Measurements from ENCODE around the gene DPYSL3. TPM values are rescaled to one million over a fixed set of nuclear protein-coding genes. Genes with fewer than 3 reads are reported as not detected.
"Not testable (repeated sequence)": the region's sequence is repeated elsewhere in the genome, so short reads cannot be mapped to it uniquely, and the experiment has no call there.

DPYSL3 gene
- total and polyA plus RNA-seq, 2 donors (not counting 3 experiments of a cell fraction or from before 2014, with no cell fraction given), result 80.3 to 146 TPM

DNA sequence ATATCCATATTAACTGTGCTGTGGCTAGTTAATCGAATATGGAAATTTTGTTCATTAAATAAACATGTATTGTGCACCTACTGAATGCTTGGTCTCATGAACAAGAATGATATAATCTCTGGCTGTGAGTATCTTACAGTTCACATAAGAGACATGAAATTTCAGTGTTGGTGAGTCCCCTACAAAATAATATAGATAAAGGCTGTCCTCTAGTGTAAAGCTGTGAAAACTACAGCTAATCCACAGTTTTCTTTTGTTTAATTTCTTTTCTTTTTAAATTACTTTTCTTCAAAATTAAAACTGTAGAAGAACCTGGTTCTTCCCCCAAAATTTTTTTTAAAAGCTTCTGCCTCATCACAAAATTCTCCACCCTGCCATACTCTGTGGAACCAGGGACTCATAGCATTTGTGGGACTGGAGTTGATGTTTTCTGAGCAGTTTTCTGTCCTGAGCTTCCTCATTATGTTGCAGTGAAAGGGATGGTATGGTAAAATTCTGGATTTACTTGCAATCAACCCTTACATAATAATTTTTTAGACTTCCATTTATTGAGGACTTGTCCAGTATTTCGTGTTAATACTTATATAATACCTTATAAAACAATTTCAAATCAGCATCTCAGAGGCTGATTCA, 140.0 kb downstream of the DPYSL3 start:
- H3K36me3 ChIP-seq (ENCODE audit: control insufficient read depth in 2 of 2, extremely low read depth in 1 of 2, insufficient read depth in 2 of 2, low read length in 2 of 2), result no peaks in the 10 kb centered on the region
- TF ChIP-seq FOS (IDR thresholded peaks at IDR 0.05; ENCODE audit: borderline replicate concordance, insufficient read depth, low read length) (no peak), GATA2 (IDR thresholded peaks at IDR 0.05; ENCODE audit: insufficient read depth, insufficient read length, low read depth, low read length) (no peak), CTCF (IDR thresholded peaks at IDR 0.05; ENCODE audit: extremely low read depth in 1 of 2, insufficient read depth in 1 of 2, low read depth in 1 of 2, low read length in 2 of 2) (peak; percentile 41 to 42)
- FAIRE-seq (peak; percentile 52), DNase-seq (ENCODE audit: low read depth, low spot score) (peak; percentile 47)
- H3K27me3 ChIP-seq (ENCODE audit: control insufficient read depth in 2 of 2, insufficient read depth in 2 of 2, low read length in 2 of 2), result peaks cover 2 to 11% of the 10 kb centered on the region in 2 experiments
- no peak overlapping the region for H3K27ac ChIP-seq (ENCODE audit: insufficient read depth, low read depth, low read length)
- H4K20me1 ChIP-seq (replicated peaks; ENCODE audit: control insufficient read depth, extremely low read depth, insufficient read depth, low read length), result no peaks in the 10 kb centered on the region
- H3K9me1 ChIP-seq (replicated peaks; ENCODE audit: control insufficient read depth, extremely low read depth, insufficient read depth, low read length), result no peaks in the 10 kb centered on the region
- no peaks in the 10 kb centered on the region for H3K79me2 ChIP-seq (ENCODE audit: control insufficient read depth, insufficient read depth, low read length)
- ChIA-PET POLR2A (interaction anchor here (1.1 kb wide), 1 partner anchor 22 kb away, joined by 3 read pairs; no protein-coding TSS in a partner anchor), CTCF (interaction anchor here (0.6 to 8.8 kb wide), 69 partner anchors 9 to 838 kb away, joined by 3 to 234 read pairs (median 4); partner anchors contain the start of gene STK32A)
- peak overlapping the region; percentile 5 for H3K4me2 ChIP-seq (ENCODE audit: insufficient read depth, low read length)
- H3K4me3 ChIP-seq (replicated peaks in 1 of 3; ENCODE audit: insufficient read depth in 1 of 3, low read depth in 1 of 3, low read length in 3 of 3), result no peak overlapping the region
- intact Hi-C loops (cut with micrococcal nuclease), result loop anchor here (1.0 to 10.0 kb wide), 8 partner anchors 59 to 828 kb away; no protein-coding TSS in a partner anchor
- H3K9ac ChIP-seq (replicated peaks; ENCODE audit: extremely low read depth, insufficient read depth, low read length), result no peak overlapping the region
- no peaks in the 10 kb centered on the region for H3K9me3 ChIP-seq (replicated peaks; ENCODE audit: control insufficient read depth, insufficient read depth, low read length)
- BruUV-seq (replicated peaks), result no TSS peak
- dilution Hi-C loops (cut with MboI; ENCODE audit: extremely low pct_ligation_motif_present, low sequenced_read_pairs), result no loop called here
- no peak overlapping the region for H2AFZ ChIP-seq (ENCODE audit: low read depth, low read length)
- H3K4me1 ChIP-seq (ENCODE audit: control insufficient read depth, extremely low read depth, insufficient read depth, low read length), result peaks cover 8% of the 10 kb centered on the region

DNA sequence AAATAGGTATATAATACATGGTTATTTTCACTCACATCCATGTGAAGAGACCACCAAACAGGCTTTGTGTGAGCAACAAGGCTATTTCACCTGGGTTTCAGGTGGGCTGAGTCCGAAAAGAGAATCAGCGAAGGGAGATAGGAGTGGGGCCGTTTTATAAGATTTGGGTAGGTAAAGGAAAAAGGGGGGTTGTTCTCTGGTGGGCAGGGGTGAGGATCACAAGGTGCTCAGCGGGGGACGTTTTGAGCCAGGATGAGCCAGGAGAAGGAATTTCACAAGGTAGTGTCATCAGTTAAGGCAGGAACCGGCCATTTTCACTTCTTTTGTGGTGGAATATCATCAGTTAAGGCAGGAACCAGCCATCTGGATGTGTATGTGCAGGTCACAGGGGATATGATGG, 142.5 kb downstream of the DPYSL3 start:
- dilution Hi-C loops (cut with MboI; ENCODE audit: extremely low pct_ligation_motif_present, low sequenced_read_pairs); H2AFZ ChIP-seq (ENCODE audit: low read depth, low read length); H3K36me3 ChIP-seq (ENCODE audit: control insufficient read depth in 2 of 2, extremely low read depth in 1 of 2, insufficient read depth in 2 of 2, low read length in 2 of 2); POLR2A ChIA-PET; H3K9me3 ChIP-seq (replicated peaks; ENCODE audit: control insufficient read depth, insufficient read depth, low read length); BruUV-seq (replicated peaks); FAIRE-seq; H4K20me1 ChIP-seq (replicated peaks; ENCODE audit: control insufficient read depth, extremely low read depth, insufficient read depth, low read length); H3K4me2 ChIP-seq (ENCODE audit: insufficient read depth, low read length); H3K79me2 ChIP-seq (ENCODE audit: control insufficient read depth, insufficient read depth, low read length); DNase-seq (ENCODE audit: low read depth, low spot score); H3K4me1 ChIP-seq (ENCODE audit: control insufficient read depth, extremely low read depth, insufficient read depth, low read length); H3K27ac ChIP-seq (ENCODE audit: insufficient read depth, low read depth, low read length); H3K9me1 ChIP-seq (replicated peaks; ENCODE audit: control insufficient read depth, extremely low read depth, insufficient read depth, low read length); H3K4me3 ChIP-seq (replicated peaks in 1 of 3; ENCODE audit: insufficient read depth in 1 of 3, low read depth in 1 of 3, low read length in 3 of 3); H3K9ac ChIP-seq (replicated peaks; ENCODE audit: extremely low read depth, insufficient read depth, low read length): not testable (repeated sequence)
- peaks cover 4 to 14% of the 10 kb centered on the region in 2 experiments for H3K27me3 ChIP-seq (ENCODE audit: control insufficient read depth in 2 of 2, insufficient read depth in 2 of 2, low read length in 2 of 2)
- CTCF ChIA-PET, result interaction anchor here (1.1 to 8.8 kb wide), 7 partner anchors 10 to 834 kb away, joined by 3 to 234 read pairs (median 42); no protein-coding TSS in a partner anchor
- intact Hi-C loops (cut with micrococcal nuclease), result loop anchor here (10.0 kb wide), 1 partner anchor 403 kb away; no protein-coding TSS in a partner anchor
